Osteoblast (primary cell): ENCODE results near the gene ZNF546. TPM values are rescaled to one million over a fixed set of nuclear protein-coding genes. Genes with fewer than 3 reads are reported as not detected.

ENCODE experiments used
- DNase-seq: peaks from one replicate; pipeline ENCODE4 v3.0.0; 2011; ENCODE audit warnings: low spot score, mixed read lengths; ENCODE audit not compliant: insufficient read length; ENCODE audit errors: missing footprints
- H2AFZ ChIP-seq: 2 replicates; pipeline ENCODE4 v1.6.0; 2011; ENCODE audit warnings: mild to moderate bottlenecking, low read length
- H3K27ac ChIP-seq: 2 replicates; pipeline ENCODE4 v1.5.1; 2011; ENCODE audit warnings: mild to moderate bottlenecking, low read depth, low read length, moderate library complexity
- H3K27me3 ChIP-seq: 2 replicates; pipeline ENCODE4 v1.6.0; 2012; ENCODE audit warnings: mild to moderate bottlenecking, control low read depth, inconsistent platforms, low read length, moderate library complexity; ENCODE audit not compliant: insufficient read depth
- H3K36me3 ChIP-seq: 2 replicates; pipeline ENCODE4 v1.5.1; 2011; ENCODE audit warnings: mild to moderate bottlenecking, low read length, control low read depth, moderate library complexity; ENCODE audit not compliant: insufficient read depth
- H3K4me1 ChIP-seq: 2 replicates; pipeline ENCODE4 v1.5.1; 2011; ENCODE audit warnings: mild to moderate bottlenecking, low read length, control low read depth, moderate library complexity; ENCODE audit not compliant: insufficient read depth
- H3K4me2 ChIP-seq: 2 replicates; pipeline ENCODE4 v1.6.0; 2011; ENCODE audit warnings: mild to moderate bottlenecking, low read length; ENCODE audit not compliant: insufficient read depth
- H3K4me3 ChIP-seq: fragments of 200-600 bp; sonication (generic); 3 replicates; pipeline ENCODE4 v1.5.1; 2012; ENCODE audit warnings: mild to moderate bottlenecking, low read length, inconsistent platforms; ENCODE audit not compliant: insufficient read depth
- H3K79me2 ChIP-seq: 2 replicates; pipeline ENCODE4 v1.6.0; 2012; ENCODE audit warnings: mild to moderate bottlenecking, low read length, control low read depth, inconsistent platforms; ENCODE audit not compliant: insufficient read depth
- H3K9me3 ChIP-seq: 2 replicates; pipeline ENCODE4 v1.5.1; 2011; ENCODE audit warnings: low read depth, low read length, control low read depth
- H4K20me1 ChIP-seq: 2 replicates; pipeline ENCODE4 v1.6.0; 2012; ENCODE audit warnings: mild to moderate bottlenecking, low read length, control low read depth; ENCODE audit not compliant: insufficient read depth
- CTCF ChIP-seq: IDR thresholded peaks from 2 replicates; pipeline ENCODE4 v1.5.1; 2011; ENCODE audit warnings: mild to moderate bottlenecking, low read depth, low read length, moderate library complexity; ENCODE audit errors: extremely low read depth
- total RNA-seq: library from RNA; depleted of rRNA; stranded (reverse); fragments of >200 nt; gene quantifications from 2 replicates; pipeline ENCODE4 v1.2.3, GENCODE V29; 2012

The ZNF546 gene
- total RNA-seq, 1 donor: 8.7 TPM

- Histone ChIP-seq H3K4me3 (peak overlapping the region; percentile 90), H2AFZ (peak overlapping the region; percentile 89), H4K20me1 (peaks cover 4% of the 10 kb centered on the region), H3K9me3 (no peaks in the 10 kb centered on the region), H3K79me2 (peaks cover 35% of the 10 kb centered on the region), H3K27me3 (no peaks in the 10 kb centered on the region), H3K27ac (peak overlapping the region; percentile 94), H3K4me1 (peaks cover 12% of the 10 kb centered on the region), H3K36me3 (peaks cover 36% of the 10 kb centered on the region), H3K4me2 (peak overlapping the region; percentile 94)
- DNase-seq: peak; percentile 71
- no peak for TF ChIP-seq CTCF
These were observed 25.4 kb upstream of the ZNF546 start for GRCh38 chr19:39971380-39972035.

GRCh38 chr19:39974377-39975155 is 22.3 kb upstream of the ZNF546 start:
- Histone ChIP-seq H3K36me3 (peaks cover 61% of the 10 kb centered on the region), H3K4me2 (no peak overlapping the region), H3K4me1 (peaks cover 12% of the 10 kb centered on the region), H3K27ac (no peak overlapping the region), H3K79me2 (peaks cover 35% of the 10 kb centered on the region), H4K20me1 (peaks cover 4% of the 10 kb centered on the region), H3K4me3 (no peak overlapping the region), H3K9me3 (no peaks in the 10 kb centered on the region), H3K27me3 (no peaks in the 10 kb centered on the region), H2AFZ (no peak overlapping the region)
- no peak for TF ChIP-seq CTCF
- no peak for DNase-seq

- Histone ChIP-seq H3K4me1 (no peaks in the 10 kb centered on the region), H3K4me2 (no peak overlapping the region), H3K36me3 (peaks cover 54% of the 10 kb centered on the region), H3K9me3 (peaks cover 5% of the 10 kb centered on the region), H3K27me3 (no peaks in the 10 kb centered on the region), H3K79me2 (peaks cover 17% of the 10 kb centered on the region), H3K4me3 (no peak overlapping the region), H2AFZ (no peak overlapping the region), H4K20me1 (peaks cover 3% of the 10 kb centered on the region), H3K27ac (no peak overlapping the region)
- no peak for TF ChIP-seq CTCF
- no peak for DNase-seq
These were observed 14.0 kb upstream of the ZNF546 start for GRCh38 chr19:39982883-39983282.

- TF ChIP-seq CTCF: no peak
- H3K79me2 ChIP-seq: peaks cover 17% of the 10 kb centered on the region
These were observed 13.1 kb upstream of the ZNF546 start for GRCh38 chr19:39983695-39984300.

More at GRCh38 chr19:39983695-39984300, 13.1 kb upstream of the ZNF546 start:
- Histone ChIP-seq H3K9me3 (peaks cover 5% of the 10 kb centered on the region), H4K20me1 (peaks cover 3% of the 10 kb centered on the region), H3K4me2 (no peak overlapping the region), H3K27me3 (no peaks in the 10 kb centered on the region), H3K4me1 (no peaks in the 10 kb centered on the region), H3K36me3 (peaks cover 45% of the 10 kb centered on the region), H3K4me3 (no peak overlapping the region), H2AFZ (no peak overlapping the region), H3K27ac (no peak overlapping the region)
- no peak for DNase-seq
